ENCODE results near the gene SEMA6A.
A peak's percentile ranks its signal among the peaks of the same experiment; 100 is the strongest.

The SEMA6A gene

GRCh38 chr5:116576053-116576713 is 1.6 kb upstream of the SEMA6A start:
- DNase-seq (ENCODE audit: low read depth in 2 of 2), result peak in 1 of 2 donors; percentile 37

GRCh38 chr5:116575326-116576052 is 866 bp upstream of the SEMA6A start:
- no peak for DNase-seq (ENCODE audit: low read depth in 2 of 2)

DNA sequence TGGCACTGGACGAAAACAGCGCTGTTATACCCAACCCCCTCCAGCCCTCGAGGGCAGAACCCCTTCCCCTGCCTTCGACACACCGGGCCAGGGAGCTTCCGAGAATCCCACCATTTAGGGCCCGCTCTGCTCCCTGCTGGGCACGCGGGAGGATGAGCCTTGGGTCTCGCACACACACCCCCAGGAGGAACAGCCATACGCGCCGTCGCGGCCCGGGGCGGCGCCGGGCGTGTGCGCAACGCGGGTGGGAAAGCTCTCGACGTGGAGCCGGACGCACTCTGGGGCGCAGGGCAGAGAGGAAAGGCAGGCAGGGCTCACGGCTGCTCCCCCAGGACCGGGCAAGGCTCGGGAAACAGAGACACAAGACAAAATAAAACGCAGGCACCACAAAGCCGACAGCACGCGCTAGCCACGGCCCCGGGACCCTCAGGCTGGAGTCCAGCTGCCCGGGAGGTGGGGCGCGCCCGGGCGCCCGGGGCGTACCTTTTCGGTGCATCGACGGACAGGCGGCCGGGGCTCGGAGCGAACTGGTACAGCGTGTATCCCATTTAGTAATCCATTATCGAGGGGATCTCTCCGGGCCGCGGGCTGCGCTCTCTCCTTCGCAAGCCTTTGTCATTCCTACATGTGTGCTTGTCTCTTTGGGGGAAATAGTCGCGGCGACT is 789 bp downstream of the SEMA6A start:
- DNase-seq (ENCODE audit: low read depth in 2 of 2), result no peak

GRCh38 chr5:116573279-116573701 is 1.3 kb downstream of the SEMA6A start:
- DNase-seq (ENCODE audit: low read depth in 2 of 2), result no peak

DNA sequence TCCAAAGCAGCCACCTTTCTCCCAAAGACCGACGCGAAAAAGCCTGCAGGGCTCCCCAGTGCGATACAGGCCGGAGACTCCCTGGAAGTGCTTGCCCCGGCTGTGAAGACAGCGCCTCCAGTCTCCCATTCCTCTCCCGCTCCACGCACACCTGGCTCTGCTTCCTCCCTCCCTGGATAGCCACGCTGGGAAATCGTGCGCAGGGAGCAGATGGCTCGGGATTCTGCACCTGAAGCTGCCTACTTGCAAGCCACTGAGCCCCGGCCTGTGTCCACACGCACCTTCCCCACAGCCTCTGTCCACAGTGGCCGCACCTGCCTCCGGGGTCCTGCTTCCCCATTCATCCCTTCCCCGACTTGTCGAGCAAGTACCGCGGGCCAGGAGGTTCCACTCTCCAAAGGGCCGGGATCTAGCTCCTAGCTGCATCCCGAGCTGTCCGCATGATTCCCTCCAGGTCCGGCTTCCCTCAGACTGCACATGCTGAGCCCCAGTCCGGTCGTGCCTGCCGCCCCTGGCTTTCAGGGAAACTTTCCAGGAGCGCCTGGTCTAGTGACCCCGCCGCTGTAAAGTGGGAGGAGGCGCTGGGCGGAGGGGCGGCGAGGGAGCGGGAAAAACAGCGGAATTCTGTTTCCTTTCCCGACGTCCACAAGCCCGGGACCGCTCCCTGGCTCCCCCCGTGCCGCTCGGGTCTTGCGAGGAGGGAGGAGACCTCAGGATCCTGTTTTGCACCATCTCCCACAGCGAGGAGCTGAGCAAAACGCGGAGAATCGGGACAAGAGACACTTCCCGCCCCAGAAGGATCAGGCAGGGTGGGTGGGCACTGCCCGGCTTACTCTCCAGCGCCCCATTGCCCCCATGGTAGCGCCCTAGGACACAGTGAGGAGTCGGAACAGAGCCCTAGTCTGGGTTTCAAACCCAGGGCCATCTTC is 2.0 kb downstream of the SEMA6A start:
- DNase-seq (ENCODE audit: low read depth in 2 of 2), result no peak

DNA sequence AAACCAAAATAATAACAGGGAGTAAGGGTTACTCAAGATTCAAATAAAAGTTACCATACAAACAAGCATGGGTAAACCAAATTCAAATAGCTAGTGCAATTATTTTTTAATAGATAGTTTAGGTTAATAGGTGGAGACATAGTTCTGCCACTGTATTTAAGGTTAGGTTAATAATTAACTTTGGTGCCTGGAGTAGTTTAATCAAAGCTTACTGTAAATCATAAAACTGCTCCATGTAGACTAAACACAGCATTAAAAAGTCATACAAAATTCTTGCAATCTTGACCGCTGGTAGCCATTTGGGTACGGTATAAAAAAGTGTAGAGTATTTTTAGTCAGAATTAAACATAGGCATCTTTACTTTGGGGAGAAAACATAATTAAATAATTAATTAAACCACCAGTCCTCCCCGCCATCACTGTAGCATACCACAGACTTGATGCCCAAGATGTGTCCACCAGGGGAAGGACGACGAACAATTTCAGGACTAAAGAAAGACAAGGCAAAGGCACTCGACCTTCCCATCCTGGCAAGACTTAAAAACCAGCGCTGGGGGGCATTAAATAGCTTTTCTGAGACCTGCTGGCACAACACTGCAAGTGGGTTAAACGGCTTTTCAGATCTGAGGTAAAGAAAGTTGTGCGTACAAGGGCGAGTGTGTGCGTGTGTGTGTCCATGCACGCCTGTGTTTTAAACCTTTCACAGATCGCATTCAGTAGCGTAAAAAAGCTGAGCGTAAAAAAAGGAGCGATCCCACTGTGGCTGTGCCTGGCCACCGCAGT is 2.9 kb downstream of the SEMA6A start:
- DNase-seq (ENCODE audit: low read depth in 2 of 2), result no peak

- DNase-seq (ENCODE audit: low read depth in 2 of 2), result no peak
Observed at GRCh38 chr5:116569999-116570398, 4.6 kb downstream of the SEMA6A start.

DNA sequence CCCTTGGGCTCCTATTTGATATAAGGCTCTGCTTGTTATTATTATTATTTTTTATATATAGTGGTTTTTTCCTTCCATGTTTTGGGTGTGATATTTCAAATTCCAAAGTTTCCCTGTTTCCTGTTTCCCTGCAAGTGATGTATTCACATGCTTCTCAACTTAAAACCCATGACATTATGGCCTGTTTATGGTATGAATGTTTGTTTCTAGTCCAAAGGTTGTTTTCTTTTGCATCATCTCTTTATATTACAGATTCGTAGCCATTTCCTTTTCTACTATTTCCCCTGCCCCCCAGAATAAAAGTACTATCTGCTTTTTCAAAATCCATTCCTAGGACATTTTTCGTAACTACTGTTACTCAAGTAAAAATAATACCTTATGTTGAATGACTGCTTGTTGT is 7.5 kb downstream of the SEMA6A start:
- DNase-seq (ENCODE audit: low read depth in 2 of 2), result no peak

- DNase-seq (ENCODE audit: low read depth in 2 of 2), result no peak
Observed at GRCh38 chr5:116566251-116566650, 8.4 kb downstream of the SEMA6A start.

- DNase-seq (ENCODE audit: low read depth in 2 of 2), result no peak
Observed at GRCh38 chr5:116564756-116565490, 9.7 kb downstream of the SEMA6A start.

- DNase-seq (ENCODE audit: low read depth in 2 of 2), result no peak
Observed at GRCh38 chr5:116564312-116564711, 10.3 kb downstream of the SEMA6A start.

GRCh38 chr5:116563736-116564308 is 10.8 kb downstream of the SEMA6A start:
- no peak for DNase-seq (ENCODE audit: low read depth in 2 of 2)

DNA sequence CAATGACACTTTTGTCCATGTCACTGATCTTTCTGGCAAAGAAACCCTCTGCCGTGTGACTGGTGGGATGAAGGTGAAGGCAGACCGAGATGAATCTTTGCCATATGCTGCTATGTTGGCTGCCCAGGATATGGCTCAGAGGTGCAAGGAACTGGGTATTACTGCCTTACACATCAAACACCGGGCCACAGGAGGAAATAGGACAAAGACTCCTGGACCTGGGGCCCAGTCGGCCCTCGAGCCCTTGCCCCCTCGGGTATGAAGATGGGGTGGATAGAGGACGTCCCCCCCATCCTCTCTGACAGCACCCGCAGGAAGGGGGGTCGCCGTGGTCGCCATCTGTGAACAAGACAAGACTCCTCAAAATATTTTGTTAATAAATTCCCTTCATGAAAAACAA is 12.0 kb downstream of the SEMA6A start:
- no peak for DNase-seq (ENCODE audit: low read depth in 2 of 2)

GRCh38 chr5:116561658-116562057 is 13.0 kb downstream of the SEMA6A start:
- no peak for DNase-seq (ENCODE audit: low read depth in 2 of 2)

- no peak for DNase-seq (ENCODE audit: low read depth in 2 of 2)
Observed at GRCh38 chr5:116559673-116560164, 14.9 kb downstream of the SEMA6A start.

GRCh38 chr5:116559239-116559638 is 15.4 kb downstream of the SEMA6A start:
- DNase-seq (ENCODE audit: low read depth in 2 of 2), result no peak

DNA sequence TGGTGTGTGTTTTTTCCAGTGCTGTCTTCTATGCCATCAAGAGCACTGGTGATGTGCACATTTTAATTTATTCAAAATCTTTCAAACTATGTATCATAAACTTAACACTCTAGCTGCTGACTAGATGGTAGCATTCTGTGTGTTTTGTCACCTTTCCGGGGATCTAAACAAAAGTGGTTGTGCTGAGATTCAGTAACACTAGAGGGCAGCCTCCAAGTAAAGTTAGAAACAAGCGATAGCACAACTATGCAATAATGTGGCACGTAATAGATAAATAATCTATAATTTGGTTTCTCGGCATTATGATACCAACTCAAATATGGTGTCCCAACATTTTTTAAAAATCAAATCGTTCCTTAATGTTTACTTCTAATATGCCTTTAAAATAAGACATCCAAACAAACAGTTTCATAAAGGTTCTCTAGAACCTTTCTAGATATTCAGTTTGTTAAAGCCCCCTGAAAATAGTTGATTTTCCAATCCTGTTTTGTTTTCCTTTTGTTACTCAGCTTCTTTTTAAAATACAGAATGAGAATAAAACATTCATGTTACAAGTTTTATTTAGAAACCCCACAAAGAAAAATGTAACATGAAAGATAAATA is 16.9 kb downstream of the SEMA6A start:
- DNase-seq (ENCODE audit: low read depth in 2 of 2), result no peak

DNA sequence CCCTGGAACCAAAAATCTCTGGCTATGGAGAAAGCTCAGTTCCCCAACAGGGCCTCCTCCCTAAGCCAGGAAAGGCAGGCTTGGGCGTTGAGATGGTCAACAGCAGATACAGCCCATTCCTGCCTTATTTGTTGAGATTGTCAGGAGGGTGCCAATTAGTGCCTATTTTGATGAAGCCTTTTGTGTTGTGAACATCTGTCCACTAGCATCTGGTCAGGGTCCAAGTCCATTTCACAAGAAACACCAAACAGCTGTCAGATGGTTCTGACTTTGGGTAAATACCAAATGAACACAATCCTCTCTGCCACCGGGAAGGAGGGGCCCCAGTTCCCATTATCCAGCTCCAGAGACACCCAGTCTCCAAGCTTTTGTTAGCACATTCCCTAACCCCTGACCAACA is 19.9 kb downstream of the SEMA6A start:
- no peak for DNase-seq (ENCODE audit: low read depth in 2 of 2)

GRCh38 chr5:116553366-116553765 is 21.3 kb downstream of the SEMA6A start:
- DNase-seq (ENCODE audit: low read depth in 2 of 2), result no peak

Data from stimulated activated CD8-positive, alpha-beta memory T cell treated with anti-CD3 and anti-CD28 coated beads, Interleukin-15, amount 100 ng/mL, for 48 hours (primary cell).